Fibroblast of the conjunctiva (primary cell): ENCODE data around the gene CLIC1.

Source experiments
- DNase-seq: peaks from one replicate; pipeline ENCODE4 v3.0.0-alpha.2; 2010; ENCODE audit warnings: low read depth

CLIC1 gene

DNA sequence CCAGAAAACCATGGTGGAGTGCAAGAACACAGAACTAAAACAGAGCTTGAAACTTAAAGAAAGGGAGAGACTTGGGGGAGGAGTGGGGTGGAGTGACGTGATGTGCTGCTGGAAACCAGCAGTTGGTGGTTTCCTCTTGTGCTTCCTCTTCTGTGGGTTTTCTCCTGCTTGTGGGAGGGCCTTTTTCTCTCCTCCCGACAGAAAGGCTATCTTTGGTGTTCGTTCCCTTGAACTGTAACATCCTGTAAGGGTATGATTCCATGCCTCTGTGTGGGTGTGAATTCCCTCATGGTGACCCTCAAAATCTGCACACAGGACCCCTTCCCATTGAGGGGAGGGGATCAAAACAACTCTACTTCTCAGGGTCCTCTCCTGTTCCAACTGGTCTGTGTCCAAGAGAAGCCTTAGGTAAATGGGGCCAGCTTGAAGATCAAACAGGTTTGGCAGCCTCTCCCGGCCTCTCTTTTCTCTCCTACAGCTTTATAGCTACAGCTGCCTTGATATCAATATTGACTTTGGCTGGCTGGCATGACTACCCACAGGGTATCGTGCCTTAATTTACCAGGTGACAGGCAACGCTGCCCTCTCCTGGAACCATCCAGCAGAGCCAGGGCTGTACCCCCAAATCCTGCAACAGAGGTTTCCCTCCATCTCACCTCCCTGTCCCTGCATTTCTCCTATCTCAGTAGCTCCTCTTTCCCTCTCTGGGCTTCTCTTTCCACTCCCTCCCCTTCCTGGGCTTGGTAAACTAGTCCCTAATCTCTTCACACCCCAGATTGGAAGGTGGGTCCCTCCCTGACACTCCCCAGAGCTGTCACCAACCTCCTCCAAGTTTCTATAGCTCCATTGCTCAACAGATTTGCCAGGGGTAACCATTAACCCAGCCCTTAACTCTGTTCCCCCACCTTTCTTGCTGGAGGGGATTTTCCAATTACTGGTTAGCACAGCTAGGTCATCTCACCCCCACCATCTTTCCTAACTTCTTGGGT, 2.0 kb upstream of the CLIC1 start:
- DNase-seq = peak; percentile 80

DNA sequence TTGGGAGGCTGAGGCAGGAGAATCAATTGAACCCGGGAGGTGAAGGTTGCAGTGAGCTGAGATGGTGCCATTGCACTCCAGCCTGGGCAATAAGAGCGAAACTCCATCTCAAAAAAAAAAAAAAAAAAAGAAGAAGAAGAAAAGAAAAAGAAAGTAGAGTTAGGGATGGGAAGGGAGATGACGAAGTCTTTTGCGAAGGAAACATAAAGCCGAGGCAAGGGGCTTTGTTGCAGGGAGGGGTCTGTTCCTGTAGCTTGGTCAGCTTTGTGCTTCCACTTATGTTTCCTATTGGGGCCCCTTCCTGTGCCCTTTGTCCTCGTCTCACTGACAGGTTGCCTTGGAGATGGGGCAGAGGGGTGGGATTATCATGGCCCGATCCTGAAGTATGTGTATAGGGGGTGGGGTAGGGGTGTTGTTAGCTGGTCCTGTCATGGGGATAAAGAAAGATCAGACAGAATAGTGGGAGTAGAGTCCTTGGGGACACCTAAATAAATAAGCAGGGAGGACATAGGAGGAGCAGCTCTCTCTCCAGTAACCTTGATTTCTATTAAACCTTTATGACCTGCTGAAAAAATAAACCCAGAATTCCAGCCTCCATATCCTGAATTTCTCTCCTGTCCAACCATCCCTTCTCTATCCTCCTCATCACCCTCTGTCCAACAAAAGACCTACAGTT, 1.1 kb upstream of the CLIC1 start:
- no peak for DNase-seq

DNA sequence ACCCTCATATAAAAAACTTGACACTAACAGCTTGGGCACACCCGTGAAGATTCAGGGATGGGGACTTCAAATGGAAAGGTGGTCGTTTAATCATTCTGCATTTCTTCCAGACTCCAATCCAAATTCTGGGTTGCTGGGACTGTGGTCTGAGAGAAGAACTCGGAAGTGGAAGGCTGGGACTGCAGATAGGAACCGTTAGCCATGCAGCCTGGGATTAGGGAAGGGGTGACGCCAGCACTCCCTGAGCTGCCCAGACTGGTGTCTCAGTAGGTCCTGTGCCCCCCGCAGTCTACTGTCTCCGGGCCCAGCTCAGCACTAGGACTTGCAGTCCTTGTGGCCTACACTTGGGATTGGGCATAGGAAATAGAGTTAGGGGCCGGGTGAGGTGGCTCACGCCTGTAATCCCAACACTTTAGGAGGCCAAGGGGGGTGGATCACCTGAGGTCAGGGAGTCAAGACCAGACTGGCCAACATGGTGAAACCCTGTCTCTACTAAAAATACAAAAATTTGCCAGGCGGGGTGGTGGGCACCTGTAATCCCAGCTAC, 511 bp upstream of the CLIC1 start:
- no peak for DNase-seq

DNA sequence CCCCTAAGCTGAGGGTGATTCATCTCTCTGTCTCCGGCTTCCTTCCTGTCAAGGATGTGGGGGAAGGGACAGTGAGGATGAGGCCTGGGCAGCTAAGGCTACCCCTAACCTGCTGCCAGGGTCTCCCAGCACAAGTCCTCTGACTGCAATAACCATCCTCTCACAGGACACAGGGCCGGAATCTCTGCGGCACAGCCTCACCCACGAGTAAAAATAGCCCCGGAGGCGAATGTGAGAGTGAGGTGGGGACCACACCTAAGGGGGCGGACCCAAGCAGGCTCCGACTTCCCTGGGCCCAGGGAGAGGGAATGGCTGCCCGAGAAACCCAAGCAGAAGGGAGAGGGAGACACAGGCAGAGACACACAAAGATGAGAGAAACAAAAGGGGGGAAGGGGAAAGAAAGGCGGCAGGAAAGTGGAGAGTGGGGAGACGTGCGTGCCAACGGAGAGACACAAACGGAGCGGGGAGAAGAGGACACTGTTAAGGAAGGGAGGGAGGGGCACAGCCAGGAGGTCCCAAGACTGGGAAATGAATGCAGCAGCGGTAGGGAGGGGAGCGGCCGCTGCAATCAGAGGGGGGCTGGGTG, 1.4 kb downstream of the CLIC1 start:
- no peak for DNase-seq

DNA sequence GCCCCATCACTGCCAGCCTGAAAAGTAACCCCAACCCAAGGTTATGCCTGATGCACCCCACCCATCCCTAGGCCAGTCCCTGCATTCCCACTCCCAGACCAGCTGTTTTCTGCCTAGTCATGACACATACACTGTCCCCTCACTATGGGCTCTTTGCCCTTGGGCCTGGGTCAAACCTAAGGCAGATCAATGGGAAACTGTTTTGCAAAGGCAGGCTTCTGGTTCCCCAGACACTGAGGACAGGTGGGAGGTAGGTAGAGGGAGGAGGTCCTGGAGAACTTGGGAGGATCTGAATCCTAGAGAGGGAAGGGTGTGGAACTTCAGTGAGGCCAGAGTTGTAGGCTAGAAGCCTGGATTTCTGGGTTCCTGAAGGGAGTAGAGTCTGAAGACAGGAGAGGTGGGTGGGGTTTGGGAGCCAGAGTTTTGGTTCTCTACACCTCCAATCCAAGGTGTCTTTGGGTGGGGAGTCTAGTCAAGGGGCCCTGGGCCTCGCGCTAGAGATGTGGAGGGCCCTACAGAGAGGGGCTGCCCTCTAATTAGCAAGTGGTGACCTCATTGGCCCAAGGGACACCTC, 2.0 kb downstream of the CLIC1 start:
- no peak for DNase-seq

DNA sequence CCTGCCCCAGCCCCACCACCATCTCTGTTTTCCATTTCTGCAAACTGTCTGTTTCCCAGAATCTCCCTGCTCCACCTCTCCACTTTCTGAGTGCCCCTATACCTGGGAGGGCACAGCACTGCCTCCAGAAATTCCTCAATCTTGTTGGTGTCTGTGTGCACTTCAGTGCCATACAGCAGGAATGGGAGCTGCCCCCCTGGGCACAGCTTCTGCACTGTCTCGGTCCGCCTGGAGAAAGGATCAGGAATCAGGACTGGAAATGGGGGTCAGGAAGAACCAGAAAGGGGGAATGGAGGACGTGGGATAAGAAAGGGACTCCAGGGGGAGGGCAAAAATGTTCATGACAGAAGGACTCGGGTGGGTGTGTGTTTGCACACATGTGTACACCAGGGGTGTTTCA, 2.6 kb downstream of the CLIC1 start:
- no peak for DNase-seq

DNA sequence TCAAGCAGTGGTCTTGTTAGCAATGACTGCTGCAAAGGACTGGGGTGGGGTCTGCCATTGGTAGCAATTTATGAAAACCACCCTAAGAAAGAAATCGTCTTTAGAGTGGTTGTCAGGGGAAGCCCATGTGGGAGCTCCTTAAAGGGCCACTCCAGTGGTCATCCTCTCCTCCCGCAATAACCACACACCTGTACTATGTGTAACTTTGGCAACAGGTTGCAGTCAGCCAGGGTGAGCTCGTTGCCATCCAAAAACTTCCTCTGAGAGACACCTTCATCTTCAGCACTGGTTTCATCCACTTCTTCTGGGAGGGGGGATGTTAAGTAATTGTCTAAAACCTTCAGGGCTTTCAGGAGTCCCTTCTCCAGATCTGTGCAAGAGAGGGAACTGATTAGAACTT, 4.3 kb downstream of the CLIC1 start:
- DNase-seq = no peak

DNA sequence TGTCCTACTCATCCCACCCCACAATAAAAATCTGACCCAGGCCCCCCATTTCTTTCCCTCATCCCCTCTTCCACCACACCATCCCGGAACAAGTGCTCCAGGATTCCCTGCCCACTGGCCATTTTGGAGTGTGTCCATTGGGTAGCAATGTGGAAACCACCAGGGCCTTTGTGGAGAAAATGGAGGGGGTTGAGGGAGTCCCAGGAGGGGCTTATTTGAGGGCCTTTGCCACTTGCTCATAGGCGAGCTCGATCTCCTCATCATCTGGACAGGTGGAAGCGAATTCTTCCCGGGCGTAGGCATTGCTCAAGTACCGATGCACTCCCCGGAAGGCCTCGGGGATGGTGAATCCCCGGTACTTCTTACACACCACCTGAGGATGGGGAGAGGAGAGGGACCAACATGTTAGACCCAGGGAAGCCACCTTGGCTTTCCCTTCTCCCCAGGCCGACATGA, 5.7 kb downstream of the CLIC1 start:
- no peak for DNase-seq

DNA sequence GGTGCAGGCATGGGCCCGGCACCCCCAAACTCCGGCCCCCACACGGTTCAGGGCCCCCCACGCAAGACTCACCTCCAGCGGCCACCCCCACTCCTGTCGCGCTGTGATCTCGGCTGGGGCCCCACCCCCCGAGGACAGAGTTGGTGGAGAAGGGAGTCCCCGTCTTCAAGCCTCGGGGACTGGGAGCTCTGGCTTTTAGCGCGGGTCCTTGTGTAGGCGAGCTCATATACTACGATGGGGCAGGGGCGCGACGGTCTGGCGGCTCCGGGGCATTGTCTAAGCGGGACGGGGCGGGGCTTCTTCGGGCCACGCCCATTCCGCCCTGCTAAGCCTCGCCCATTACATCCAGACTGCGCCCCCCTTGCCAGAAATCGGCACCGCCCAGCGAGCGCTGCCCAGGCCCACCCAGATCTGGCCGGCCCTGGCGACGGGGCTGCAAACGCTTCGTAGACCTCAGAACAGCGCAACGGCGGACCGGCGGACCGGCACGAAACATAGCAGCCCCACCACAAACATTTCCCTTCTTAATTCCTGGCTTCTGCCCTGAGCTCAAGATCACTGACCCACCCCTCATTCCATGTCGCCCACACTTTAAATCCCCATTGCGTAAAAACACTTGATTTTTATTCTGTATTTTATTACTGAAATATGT, 6.2 kb downstream of the CLIC1 start:
- DNase-seq = peak; percentile 93

DNA sequence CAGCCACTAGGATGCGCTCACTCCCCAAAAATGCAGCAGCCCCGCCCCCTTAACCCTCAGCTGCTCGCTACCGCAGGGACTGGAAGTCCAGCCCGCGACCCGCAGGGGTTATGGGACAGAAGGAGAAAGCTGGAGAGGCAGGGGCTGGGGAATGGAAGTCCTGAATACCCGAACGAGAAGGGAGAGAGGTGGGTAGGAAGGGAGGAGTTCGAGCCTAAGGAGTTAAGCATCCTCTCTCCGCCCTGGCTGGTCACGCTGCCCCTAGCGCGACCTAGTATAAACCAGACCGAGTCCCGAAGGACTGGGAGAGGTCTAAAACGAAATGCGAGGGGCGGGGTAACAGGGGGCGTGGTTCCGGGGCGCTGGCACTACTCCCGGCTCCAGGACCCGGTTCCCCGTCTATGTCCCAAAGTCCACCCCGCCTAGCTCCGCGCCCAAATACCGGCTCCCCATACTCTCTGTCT, 6.8 kb downstream of the CLIC1 start:
- DNase-seq = peak; percentile 89

DNA sequence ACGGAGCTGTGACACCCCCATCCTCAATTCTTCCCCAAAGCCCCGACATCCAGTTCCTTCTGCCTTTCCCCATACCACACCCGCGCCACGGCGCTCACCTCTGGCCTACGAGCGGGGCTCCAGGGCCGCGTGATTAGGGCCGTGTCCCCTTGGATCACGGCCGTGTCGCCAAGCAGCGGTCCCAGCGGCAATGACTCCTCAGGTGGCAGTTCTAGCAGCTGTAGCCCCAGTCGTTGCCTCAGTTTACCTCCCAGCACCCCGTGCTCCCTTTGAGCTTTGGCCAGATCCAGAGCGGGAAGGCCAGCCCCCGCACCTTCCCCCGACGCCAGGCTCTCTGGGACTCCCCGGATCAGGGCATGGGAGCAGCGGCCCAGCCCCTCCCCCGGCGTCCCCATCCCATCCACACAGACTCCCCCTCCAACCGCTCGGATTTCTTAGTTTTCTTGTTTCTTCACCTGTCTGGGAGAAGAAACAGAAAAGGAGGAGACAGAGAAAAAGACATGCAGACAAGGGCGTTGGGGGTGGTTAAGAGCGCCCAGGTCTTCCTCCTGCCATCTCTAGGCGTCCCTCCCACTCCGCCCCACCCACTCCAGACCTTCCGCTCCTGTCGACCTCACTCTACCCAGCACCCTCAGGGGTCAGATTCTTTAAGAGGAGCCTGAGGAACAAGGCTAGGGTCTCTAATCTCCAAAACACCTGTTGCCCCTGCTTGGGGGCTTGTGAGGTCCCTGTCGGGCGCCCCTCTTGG, 7.4 kb downstream of the CLIC1 start, which contains the start of gene DDAH2:
Gene DDAH2, minus strand, starts transcription at position 533 of the 748 bp plus-strand sequence. Its CDS starts 138 bp downstream, at position 395.
- DNase-seq = no peak

DNA sequence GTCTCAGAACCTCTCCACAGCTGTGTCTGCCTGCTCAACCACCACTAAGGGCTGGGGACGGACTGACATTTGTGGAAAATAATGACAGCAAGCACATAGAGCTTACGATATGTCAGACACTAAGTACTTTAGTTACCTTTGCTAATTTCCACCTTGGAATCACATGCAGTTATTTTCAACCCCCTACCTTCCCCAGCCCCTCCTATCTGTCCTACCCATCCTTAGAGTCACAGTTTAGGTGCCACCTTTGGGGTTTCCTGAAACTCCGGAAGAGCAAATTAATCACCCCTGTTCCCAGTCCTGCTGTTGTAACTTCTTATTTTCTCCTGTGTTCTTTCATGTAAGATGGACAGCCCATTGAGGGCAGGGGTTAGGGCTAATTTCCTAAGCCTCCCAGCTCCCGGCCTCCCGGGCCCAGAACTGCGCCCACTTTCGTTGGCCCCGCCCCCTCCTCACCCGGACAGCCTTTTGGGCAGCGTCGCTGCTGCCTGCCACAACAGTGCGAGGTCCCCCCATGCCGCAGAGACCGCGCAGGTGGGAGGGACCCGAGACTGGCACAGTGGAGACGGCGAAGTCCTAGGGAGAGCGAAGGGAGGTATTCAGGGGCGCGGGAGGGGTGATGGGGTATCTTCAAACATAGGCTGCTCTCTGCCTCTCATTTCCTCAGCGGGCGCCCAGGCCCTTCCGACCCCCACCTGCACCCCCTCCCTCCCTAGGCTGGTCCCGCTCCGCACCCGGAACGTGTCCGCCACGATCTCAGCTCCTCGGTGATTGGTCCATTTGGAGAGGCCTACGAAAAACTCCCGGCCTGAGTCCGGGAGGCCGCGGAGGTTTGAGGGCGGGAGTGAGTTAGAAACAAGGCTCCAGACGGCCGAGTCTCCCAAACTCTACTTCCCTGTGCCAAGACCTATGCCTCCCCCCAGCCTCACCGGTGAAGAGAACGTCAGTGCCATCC, 8.3 kb downstream of the CLIC1 start:
- DNase-seq = no peak

DNA sequence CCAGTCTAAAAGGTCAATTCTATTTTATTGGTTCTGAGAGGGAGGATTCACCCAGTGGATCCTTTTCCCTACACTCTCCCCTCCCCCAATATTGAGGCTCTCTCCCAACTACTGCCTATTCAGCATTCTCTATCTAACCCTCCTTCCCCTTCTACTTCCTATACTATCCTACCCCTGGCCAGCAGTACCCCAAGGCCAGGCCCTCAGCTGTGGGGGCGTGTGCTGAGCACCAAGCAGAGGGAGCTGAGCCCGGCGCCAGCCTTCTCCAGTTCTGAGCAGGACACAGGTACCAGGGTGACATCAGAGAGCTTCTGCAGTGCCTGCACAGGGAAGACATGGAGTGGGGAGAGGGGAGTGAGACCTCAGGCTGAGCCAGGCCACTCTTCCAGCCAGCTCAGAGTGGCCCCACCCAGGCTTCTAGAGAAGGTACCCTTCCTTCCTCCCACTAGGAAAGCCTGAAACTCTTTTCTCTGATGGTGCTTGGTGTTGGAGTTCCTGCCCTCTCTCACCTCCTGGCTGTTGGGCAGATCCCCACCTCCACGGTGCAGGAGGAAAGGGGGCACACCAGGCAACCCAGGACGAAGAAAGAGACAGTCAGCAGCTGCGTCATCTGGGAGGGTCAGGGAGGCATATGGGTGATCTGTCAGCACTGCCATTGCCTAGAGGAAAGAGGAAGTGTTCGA, 9.2 kb downstream of the CLIC1 start:
- DNase-seq = no peak

DNA sequence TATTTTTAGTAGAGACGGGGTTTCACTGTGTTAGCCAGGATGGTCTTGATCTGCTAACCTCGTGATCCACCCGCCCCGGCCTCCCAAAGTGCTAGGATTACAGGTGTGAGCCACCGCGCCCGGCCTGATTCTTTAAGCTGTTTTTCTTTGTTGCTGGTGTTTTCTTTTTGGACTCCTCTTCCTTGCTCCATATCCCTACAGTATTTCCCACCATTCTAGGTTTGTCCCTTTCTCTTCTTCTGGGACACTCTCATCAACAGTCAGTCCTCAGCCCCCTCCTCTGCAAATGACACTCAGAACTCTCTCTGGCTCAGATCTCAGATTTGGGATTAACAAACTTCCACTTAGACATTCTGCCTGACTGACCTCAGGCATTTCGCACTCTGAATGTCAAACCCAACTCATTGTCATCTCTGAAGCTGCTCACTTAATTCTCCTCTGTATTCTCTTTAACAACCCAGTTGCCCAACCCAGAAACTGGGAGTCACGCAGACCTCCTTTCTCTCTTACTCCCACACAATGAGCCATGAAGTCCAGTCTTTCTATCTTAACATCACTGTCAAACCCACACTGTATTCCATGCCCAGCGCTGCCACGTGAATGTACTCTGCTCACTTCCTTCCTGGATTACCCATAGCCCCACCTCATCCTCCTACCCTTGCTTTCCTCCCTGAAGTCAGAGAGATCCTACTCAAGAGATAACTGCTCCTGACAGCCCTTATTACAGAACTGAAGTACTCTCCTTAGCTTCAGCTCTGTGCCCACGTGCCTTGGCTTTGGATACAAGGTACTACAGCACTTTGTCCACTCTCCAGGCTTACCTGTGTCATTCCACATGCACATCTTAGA, 10.6 kb downstream of the CLIC1 start:
- DNase-seq = no peak

DNA sequence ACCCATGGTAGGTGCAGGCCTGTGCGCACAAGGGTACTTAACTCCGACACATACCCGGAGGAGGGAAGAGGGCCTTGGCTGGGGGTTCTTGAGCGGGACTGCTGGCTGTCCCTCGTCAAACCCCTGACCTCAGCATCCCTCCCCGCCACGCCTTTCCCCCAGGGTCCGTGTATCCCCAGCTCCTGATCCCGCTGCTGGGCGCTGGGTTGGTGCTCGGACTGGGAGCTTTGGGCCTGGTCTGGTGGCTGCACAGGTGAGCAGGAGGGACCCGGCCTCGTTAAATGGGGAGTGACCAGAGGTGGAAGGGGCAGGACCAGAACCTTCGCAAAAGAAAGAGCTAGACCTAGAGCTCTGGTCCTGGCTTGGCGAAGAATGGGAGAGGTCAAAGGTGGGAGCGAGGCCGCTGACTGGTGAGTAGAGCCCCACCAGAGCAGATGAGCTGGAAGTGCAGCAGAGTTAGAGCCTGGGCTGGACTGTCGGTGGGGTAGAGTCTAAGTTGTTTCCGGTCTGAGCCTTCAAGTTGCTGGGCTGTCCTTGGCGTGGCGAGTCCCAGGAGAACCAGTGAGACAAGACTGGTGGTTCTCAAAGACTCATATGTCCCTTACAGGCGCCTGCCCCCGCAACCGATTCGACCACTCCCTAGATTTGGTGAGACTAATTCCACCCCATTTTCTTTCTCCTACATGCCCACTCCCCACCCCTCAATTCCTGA, 12.2 kb downstream of the CLIC1 start:
- no peak for DNase-seq

DNA sequence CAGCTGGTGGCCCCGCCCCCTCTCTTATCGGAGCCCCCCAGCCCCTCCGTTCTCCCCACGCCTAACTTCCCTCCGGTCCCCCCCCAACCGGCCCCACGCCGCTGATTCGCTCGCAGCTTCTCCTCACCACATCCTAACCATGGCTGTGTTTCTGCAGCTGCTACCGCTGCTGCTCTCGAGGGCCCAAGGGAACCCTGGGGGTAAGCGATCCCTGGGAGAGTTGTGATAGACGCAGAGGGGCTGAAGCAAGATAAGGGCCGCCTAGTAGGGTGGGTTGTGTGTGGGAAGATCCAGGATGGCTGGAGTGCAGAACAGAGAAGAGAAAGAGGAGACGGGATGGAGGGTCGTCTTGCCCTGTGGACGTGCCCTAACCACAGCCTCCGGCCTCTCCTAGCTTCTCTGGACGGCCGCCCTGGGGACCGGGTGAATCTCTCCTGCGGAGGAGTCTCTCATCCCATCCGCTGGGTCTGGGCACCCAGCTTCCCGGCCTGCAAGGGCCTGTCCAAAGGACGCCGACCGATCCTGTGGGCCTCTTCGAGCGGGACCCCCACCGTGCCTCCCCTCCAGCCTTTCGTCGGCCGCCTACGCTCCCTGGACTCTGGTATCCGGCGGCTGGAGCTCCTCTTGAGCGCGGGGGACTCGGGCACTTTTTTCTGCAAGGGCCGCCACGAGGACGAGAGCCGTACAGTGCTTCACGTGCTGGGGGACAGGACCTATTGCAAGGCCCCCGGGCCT, 12.9 kb downstream of the CLIC1 start, which contains the start of gene MPIG6B:
Gene MPIG6B, plus strand, starts transcription at position 129 of the 735 bp plus-strand sequence. Its CDS starts 11 bp downstream, at position 140.
- no peak for DNase-seq
